Activated CD4-positive, alpha-beta memory T cell treated with anti-CD3 and anti-CD28 coated beads, Interleukin-2, amount 10 ng/mL, durations not matched to agents 7 days and 5 days (primary cell): Measurements from ENCODE around the gene HSD3B7. TPM values are rescaled to one million over a fixed set of nuclear protein-coding genes. Genes with fewer than 3 reads are reported as not detected.
A peak's percentile ranks its signal among the peaks of the same experiment; 100 is the strongest.

Experiments
- CTCF ChIA-PET: fragments of 350-600 bp; sonication (Branson Sonifier 250); formaldehyde crosslinking; loops from one replicate; lab custom pipeline; 2021; ENCODE audit warnings: antibody characterized with exemption, inconsistent platforms; lab: Charles Lee
- POLR2A ChIA-PET: fragments of 350-600 bp; sonication (Branson Sonifier 250); formaldehyde crosslinking; loops from one replicate; lab custom pipeline; 2021; ENCODE audit warnings: antibody characterized with exemption; lab: Charles Lee
- DNase-seq: peaks from one replicate; pipeline ENCODE4 v3.0.0-alpha.2; 2020
- H3K27ac Mint-ChIP-seq: one replicate; pipeline ENCODE4 v1.8.0; 2021; ENCODE audit warnings: mild to moderate bottlenecking, mixed read lengths
- H3K27me3 Mint-ChIP-seq: one replicate; pipeline ENCODE4 v1.8.0; 2021; ENCODE audit warnings: mixed read lengths
- H3K36me3 Mint-ChIP-seq: one replicate; pipeline ENCODE4 v1.8.0; 2021; ENCODE audit warnings: low read depth, mixed read lengths
- H3K4me1 Mint-ChIP-seq: one replicate; pipeline ENCODE4 v1.8.0; 2021; ENCODE audit warnings: mixed read lengths
- H3K4me3 Mint-ChIP-seq: one replicate; pipeline ENCODE4 v1.8.0; 2021; ENCODE audit warnings: mild to moderate bottlenecking, mixed read lengths
- H3K9me3 Mint-ChIP-seq: one replicate; pipeline ENCODE4 v1.8.0; 2021; ENCODE audit warnings: mixed read lengths
- total RNA-seq, 2 experiments: library from RNA; stranded (reverse); gene quantifications; one replicate each; pipeline ENCODE4 v1.2.3, GENCODE V29; 2021

Gene HSD3B7
- total RNA-seq, 2 experiments from 2014 or later: 7.1 to 7.5 TPM

- ChIA-PET CTCF (interaction anchor here (0.6 to 3.5 kb wide), 12 partner anchors 9 to 919 kb away, joined by 3 to 32 read pairs (median 4); no protein-coding TSS in a partner anchor), POLR2A (interaction anchor here (0.6 to 2.4 kb wide), 10 partner anchors 7 to 231 kb away, joined by 3 to 18 read pairs (median 4); partner anchors contain the start of genes FUS, SETD1A, ZNF646 and ZNF668)
- Mint-ChIP-seq H3K4me1 (peaks cover 31% of the 10 kb centered on the region), H3K9me3 (no peaks in the 10 kb centered on the region), H3K27ac (peak overlapping the region; percentile 77), H3K27me3 (no peaks in the 10 kb centered on the region), H3K36me3 (peaks cover 20% of the 10 kb centered on the region), H3K4me3 (peak overlapping the region; percentile 83)
- peak; percentile 76 for DNase-seq
Observed at GRCh38 chr16:30949650-30950515, 35.1 kb upstream of the HSD3B7 start.

DNA sequence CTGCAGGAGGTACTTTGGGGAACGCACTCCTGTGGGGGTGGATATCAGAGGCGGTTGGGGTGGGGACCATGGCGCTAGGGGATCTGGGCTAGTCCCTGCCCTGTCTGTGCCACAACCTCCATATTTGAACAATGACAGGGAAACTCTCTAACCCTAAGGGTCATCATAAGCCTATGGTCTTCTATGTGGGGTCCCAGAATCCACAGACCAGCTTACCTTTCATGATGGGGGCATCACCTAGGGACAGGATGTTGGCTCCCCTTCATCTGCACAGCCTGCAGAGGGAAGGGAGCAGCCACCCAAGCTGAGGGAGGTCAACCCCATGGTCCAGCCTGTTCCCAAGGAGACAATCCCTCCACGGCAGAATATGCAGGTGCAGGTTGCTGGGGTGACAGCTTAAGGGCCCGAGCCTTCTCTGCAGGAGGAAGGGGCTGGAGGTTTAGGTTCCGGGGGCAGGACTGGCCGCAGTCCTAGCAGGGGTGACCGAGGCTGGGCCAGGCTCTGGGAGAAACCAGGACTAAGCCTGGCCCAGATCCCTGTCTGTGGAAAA lies 34.4 kb upstream of the HSD3B7 start:
- Mint-ChIP-seq H3K27ac (peak overlapping the region; percentile 77), H3K4me1 (peaks cover 31% of the 10 kb centered on the region), H3K36me3 (peaks cover 19% of the 10 kb centered on the region), H3K9me3 (no peaks in the 10 kb centered on the region), H3K4me3 (peak overlapping the region; percentile 83), H3K27me3 (no peaks in the 10 kb centered on the region)
- ChIA-PET POLR2A (interaction anchor here (1.1 to 2.4 kb wide), 7 partner anchors 9 to 230 kb away, joined by 3 to 18 read pairs (median 5); partner anchors contain the start of genes FUS, ZNF646 and ZNF668), CTCF (interaction anchor here (0.6 to 3.5 kb wide), 8 partner anchors 9 to 918 kb away, joined by 3 to 32 read pairs (median 4); no protein-coding TSS in a partner anchor)
- no peak for DNase-seq

DNA sequence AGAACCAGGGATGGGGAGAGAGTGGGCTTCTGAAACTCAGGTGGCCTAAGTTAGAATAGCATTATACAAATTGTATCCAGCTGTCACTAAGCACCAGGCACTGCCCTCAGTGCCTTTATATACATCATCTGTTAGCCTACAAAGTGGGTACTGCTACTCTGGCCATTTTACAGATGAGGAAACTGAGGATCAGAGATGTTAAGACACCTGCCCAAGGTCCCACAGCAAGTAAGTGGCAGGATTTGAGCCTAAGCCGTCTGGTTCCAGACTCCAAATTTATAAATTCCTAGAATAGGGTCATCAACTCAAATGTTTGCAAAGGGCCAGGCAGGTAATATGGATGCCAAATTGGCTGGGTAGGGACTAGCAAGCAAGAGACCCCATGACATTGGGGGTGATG lies 33.8 kb upstream of the HSD3B7 start:
- peak overlapping the region; percentile 34 for H3K4me3 Mint-ChIP-seq
- peaks cover 32% of the 10 kb centered on the region for H3K4me1 Mint-ChIP-seq
- CTCF ChIA-PET: interaction anchor here (1.8 to 3.5 kb wide), 3 partner anchors 10 to 191 kb away, joined by 9 to 32 read pairs (median 9); no protein-coding TSS in a partner anchor
- peaks cover 15% of the 10 kb centered on the region for H3K36me3 Mint-ChIP-seq
- no peak overlapping the region for H3K27ac Mint-ChIP-seq
- DNase-seq: no peak
- H3K27me3 Mint-ChIP-seq: no peaks in the 10 kb centered on the region
- POLR2A ChIA-PET: interaction anchor here (2.0 to 2.4 kb wide), 2 partner anchors 10 to 122 kb away, joined by 15 to 18 read pairs; partner anchors contain the start of genes ZNF646 and ZNF668
- no peaks in the 10 kb centered on the region for H3K9me3 Mint-ChIP-seq

GRCh38 chr16:30951750-30952149 lies 33.3 kb upstream of the HSD3B7 start:
- no peak for DNase-seq
- Mint-ChIP-seq H3K4me1 (peaks cover 36% of the 10 kb centered on the region), H3K27me3 (no peaks in the 10 kb centered on the region), H3K9me3 (no peaks in the 10 kb centered on the region), H3K27ac (no peak overlapping the region), H3K4me3 (no peak overlapping the region), H3K36me3 (peaks cover 12% of the 10 kb centered on the region)
- POLR2A ChIA-PET: no interaction called here
- CTCF ChIA-PET: interaction anchor here (1.1 to 3.5 kb wide), 2 partner anchors 11 to 107 kb away, joined by 3 to 32 read pairs; no protein-coding TSS in a partner anchor

DNA sequence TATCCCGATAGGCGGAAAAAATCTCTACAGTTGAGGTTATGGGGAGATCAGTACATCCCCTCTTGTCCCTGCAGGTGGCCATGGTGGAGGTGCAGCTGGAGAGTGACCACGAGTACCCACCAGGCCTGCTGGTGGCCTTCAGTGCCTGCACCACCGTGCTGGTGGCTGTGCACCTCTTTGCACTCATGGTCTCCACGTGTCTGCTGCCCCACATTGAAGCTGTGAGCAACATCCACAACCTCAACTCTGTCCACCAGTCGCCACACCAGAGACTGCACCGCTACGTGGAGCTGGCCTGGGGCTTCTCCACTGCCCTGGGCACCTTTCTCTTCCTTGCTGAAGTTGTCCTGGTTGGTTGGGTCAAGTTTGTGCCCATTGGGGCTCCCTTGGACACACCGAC lies 31.9 kb upstream of the HSD3B7 start:
- Mint-ChIP-seq H3K36me3 (peaks cover 15% of the 10 kb centered on the region), H3K4me1 (peaks cover 44% of the 10 kb centered on the region), H3K27ac (no peak overlapping the region), H3K4me3 (no peak overlapping the region), H3K27me3 (no peaks in the 10 kb centered on the region), H3K9me3 (no peaks in the 10 kb centered on the region)
- DNase-seq: no peak
- ChIA-PET CTCF (interaction anchor here (1.2 to 4.3 kb wide), 10 partner anchors 9 to 916 kb away, joined by 3 to 40 read pairs (median 4); partner anchors contain the start of gene ARMC5), POLR2A (interaction anchor here (1.0 to 2.7 kb wide), 3 partner anchors 121 to 227 kb away, joined by 6 to 11 read pairs (median 7); partner anchors contain the start of genes FUS, ZNF646 and ZNF668)

GRCh38 chr16:30953511-30954124 lies 31.4 kb upstream of the HSD3B7 start:
- peaks cover 15% of the 10 kb centered on the region for H3K36me3 Mint-ChIP-seq
- H3K4me1 Mint-ChIP-seq: peaks cover 48% of the 10 kb centered on the region
- peak; percentile 75 for DNase-seq
- H3K4me3 Mint-ChIP-seq: no peak overlapping the region
- CTCF ChIA-PET: interaction anchor here (0.8 to 4.3 kb wide), 17 partner anchors 8 to 916 kb away, joined by 3 to 40 read pairs (median 4); partner anchors contain the start of genes ARMC5, KAT8, STX4 and ZNF646
- H3K9me3 Mint-ChIP-seq: no peaks in the 10 kb centered on the region
- POLR2A ChIA-PET: interaction anchor here (1.0 to 2.7 kb wide), 4 partner anchors 120 to 226 kb away, joined by 3 to 11 read pairs (median 6); partner anchors contain the start of genes FUS, ZNF646 and ZNF668
- no peaks in the 10 kb centered on the region for H3K27me3 Mint-ChIP-seq
- no peak overlapping the region for H3K27ac Mint-ChIP-seq

DNA sequence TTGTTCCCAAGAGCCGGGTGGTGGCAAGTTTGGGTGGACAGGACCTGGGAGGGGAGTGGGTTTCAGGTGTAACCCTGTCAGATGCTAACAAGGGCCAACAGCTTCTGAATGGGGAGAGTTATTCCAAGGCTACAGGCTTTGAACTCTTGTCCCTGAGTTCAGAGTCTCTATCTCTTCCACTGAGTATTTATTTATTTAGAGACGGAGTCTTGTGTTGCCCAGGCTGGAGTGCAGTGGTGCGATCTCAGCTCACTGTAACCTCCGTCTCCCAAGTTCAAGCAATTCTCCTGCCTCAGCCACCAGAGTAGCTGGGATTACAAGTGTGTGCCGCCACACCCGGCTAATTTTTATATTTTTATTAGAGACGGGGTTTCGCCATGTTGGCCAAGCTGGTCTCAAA lies 30.0 kb upstream of the HSD3B7 start:
- POLR2A ChIA-PET: interaction anchor here (2.7 kb wide), 1 partner anchor 187 kb away, joined by 7 read pairs; no protein-coding TSS in a partner anchor
- Mint-ChIP-seq H3K27ac (no peak overlapping the region), H3K9me3 (no peaks in the 10 kb centered on the region), H3K4me3 (no peak overlapping the region), H3K36me3 (peaks cover 21% of the 10 kb centered on the region), H3K27me3 (no peaks in the 10 kb centered on the region), H3K4me1 (peaks cover 52% of the 10 kb centered on the region)
- CTCF ChIA-PET: interaction anchor here (1.0 to 4.3 kb wide), 6 partner anchors 11 to 187 kb away, joined by 3 to 40 read pairs (median 6); partner anchors contain the start of genes KAT8, ZNF646 and ZNF668
- no peak for DNase-seq

GRCh38 chr16:30956601-30957455 lies 28.2 kb upstream of the HSD3B7 start:
- ChIA-PET POLR2A (interaction anchor here (0.6 to 2.1 kb wide), 8 partner anchors 8 to 756 kb away, joined by 3 to 5 read pairs (median 4); partner anchors contain the start of genes FUS, ORAI3, ZNF646 and ZNF668), CTCF (interaction anchor here (0.7 to 4.3 kb wide), 2 partner anchors 15 to 161 kb away, joined by 3 to 40 read pairs; partner anchors contain the start of gene KAT8)
- peak overlapping the region; percentile 99 for H3K27ac Mint-ChIP-seq
- no peaks in the 10 kb centered on the region for H3K27me3 Mint-ChIP-seq
- H3K9me3 Mint-ChIP-seq: no peaks in the 10 kb centered on the region
- DNase-seq: peak; percentile 87
- peaks cover 32% of the 10 kb centered on the region for H3K36me3 Mint-ChIP-seq
- H3K4me1 Mint-ChIP-seq: peaks cover 45% of the 10 kb centered on the region
- peak overlapping the region; percentile 90 for H3K4me3 Mint-ChIP-seq

DNA sequence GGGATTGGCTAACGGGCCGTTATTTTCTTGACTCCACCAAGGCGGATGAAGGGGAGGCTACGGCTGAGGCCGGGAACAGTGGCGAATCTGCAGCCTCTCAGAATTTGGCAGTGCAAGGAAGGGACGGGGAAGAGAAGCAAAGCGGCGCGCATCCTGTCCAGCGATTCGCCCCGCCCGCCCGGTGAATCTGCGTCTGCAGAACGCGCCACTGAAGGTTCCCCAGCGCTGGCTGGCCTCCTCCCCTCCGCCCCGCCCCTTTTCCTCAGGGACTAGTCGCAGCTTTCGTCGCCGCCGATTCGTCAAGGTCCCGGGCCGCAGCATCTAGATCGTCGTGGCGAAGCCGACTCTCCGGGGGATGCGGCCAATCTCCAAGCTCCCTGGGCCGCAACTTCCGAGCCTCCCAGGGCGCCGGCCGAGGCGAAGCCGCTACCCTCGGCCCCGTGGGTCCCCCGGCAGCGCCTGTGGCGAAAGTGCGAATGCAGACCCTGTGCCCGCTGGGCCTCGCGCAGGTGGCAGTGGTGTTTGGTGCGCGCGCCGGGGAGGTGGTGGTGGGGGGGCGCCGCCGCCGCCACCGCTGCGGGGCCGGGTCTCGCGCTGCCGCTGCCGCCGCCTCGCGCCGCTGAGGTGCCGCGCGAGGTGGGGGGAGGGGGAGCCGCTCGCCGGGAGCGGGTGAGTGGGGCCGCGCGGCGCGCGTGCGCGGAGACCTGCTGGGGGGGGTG lies 27.4 kb upstream of the HSD3B7 start, which contains the start of gene SETD1A:
SETD1A (plus strand) TSS at position 299 of the 719 bp plus-strand sequence. CDS start 978 bp downstream, outside the sequence.
- CTCF ChIA-PET: interaction anchor here (0.7 to 1.3 kb wide), 2 partner anchors 160 to 184 kb away, joined by 3 to 4 read pairs; partner anchors contain the start of gene KAT8
- H3K9me3 Mint-ChIP-seq: no peaks in the 10 kb centered on the region
- peak within 1 kb of the TSS; percentile 99 for H3K27ac Mint-ChIP-seq
- peaks cover 37% of the 10 kb centered on the region for H3K36me3 Mint-ChIP-seq
- POLR2A ChIA-PET: interaction anchor here (0.6 to 2.1 kb wide), 7 partner anchors 8 to 756 kb away, joined by 3 to 5 read pairs (median 4); partner anchors contain the start of genes FUS, ORAI3, ZNF646 and ZNF668
- no peaks in the 10 kb centered on the region for H3K27me3 Mint-ChIP-seq
- peak; percentile 97 for DNase-seq
- peak within 1 kb of the TSS; percentile 90 for H3K4me3 Mint-ChIP-seq
- H3K4me1 Mint-ChIP-seq: peaks cover 44% of the 10 kb centered on the region
